WTC11 (cell line): ENCODE data around the gene ZFP36L2. TPM values are rescaled to one million over a fixed set of nuclear protein-coding genes. Genes with fewer than 3 reads are reported as not detected.

Experiments
- ATAC-seq: fragments of 200-7000 bp; cut with Tn5 transposase; 2 replicates; pipeline ENCODE4 v1.10.0; 2021; ENCODE audit warnings: mild to moderate bottlenecking, moderate library complexity
- CTCF ChIA-PET: fragments of 300-600 bp; sonication (Branson Sonifier 250); formaldehyde crosslinking; loops from one replicate; lab custom pipeline; 2021; ENCODE audit warnings: antibody characterized with exemption; lab: Charles Lee
- POLR2A ChIA-PET: fragments of 350-600 bp; sonication (Branson Sonifier 250); formaldehyde crosslinking; loops from one replicate; lab custom pipeline; 2021; ENCODE audit warnings: antibody characterized with exemption; lab: Charles Lee
- DNase-seq: peaks from one replicate; pipeline ENCODE4 v3.0.0; 2021; ENCODE audit warnings: low spot score
- H3K27ac Mint-ChIP-seq: 2 replicates; pipeline ENCODE4 v1.8.0; 2021; ENCODE audit warnings: mixed read lengths
- H3K27me3 Mint-ChIP-seq: 2 replicates; pipeline ENCODE4 v1.8.0; 2021; ENCODE audit warnings: low read depth, mild to moderate bottlenecking, moderate library complexity, mixed read lengths
- H3K36me3 Mint-ChIP-seq: 2 replicates; pipeline ENCODE4 v1.8.0; 2021; ENCODE audit warnings: mixed read lengths
- H3K4me1 Mint-ChIP-seq: 2 replicates; pipeline ENCODE4 v1.8.0; 2022; ENCODE audit warnings: mixed read lengths
- H3K4me3 Mint-ChIP-seq: 2 replicates; pipeline ENCODE4 v1.8.0; 2021; ENCODE audit warnings: mild to moderate bottlenecking, moderate library complexity, mixed read lengths
- H3K9me3 Mint-ChIP-seq: 2 replicates; pipeline ENCODE4 v1.8.0; 2021; ENCODE audit warnings: mixed read lengths
- FOXK1 ChIP-seq: sonication (generic); formaldehyde crosslinking; IDR thresholded peaks from 2 replicates; pipeline ENCODE4 v1.8.0; 2022; ENCODE audit warnings: mild to moderate bottlenecking, moderate library complexity, missing genetic modification reagents
- GTF2I ChIP-seq: fragments of 250-450 bp; sonication (Bioruptor Pico); conservative IDR thresholded peaks from 2 replicates; pipeline ENCODE4 v1.4.0; 2021; ENCODE audit warnings: mild to moderate bottlenecking
- IRF2 ChIP-seq: sonication (generic); formaldehyde crosslinking; IDR thresholded peaks from 2 replicates; pipeline ENCODE4 v1.8.0; 2022; ENCODE audit warnings: low read depth, missing genetic modification reagents, borderline replicate concordance
- JUN ChIP-seq: sonication (generic); formaldehyde crosslinking; IDR thresholded peaks from 2 replicates; pipeline ENCODE4 v1.8.0; 2023; ENCODE audit warnings: mild to moderate bottlenecking, missing genetic modification reagents
- KAT7 ChIP-seq: sonication (generic); formaldehyde crosslinking; IDR thresholded peaks from 2 replicates; pipeline ENCODE4 v1.8.1; 2023; ENCODE audit warnings: missing genetic modification reagents, mild to moderate bottlenecking, borderline replicate concordance
- NFATC4 ChIP-seq: fragments of 250-450 bp; sonication (Bioruptor Pico); IDR thresholded peaks from 2 replicates; pipeline ENCODE4 v1.9.0; 2021; ENCODE audit warnings: mild to moderate bottlenecking
- NFE2L1 ChIP-seq: sonication (generic); formaldehyde crosslinking; IDR thresholded peaks from 2 replicates; pipeline ENCODE4 v1.8.1; 2023; ENCODE audit warnings: missing genetic modification reagents
- OVOL2 ChIP-seq: fragments of 250-450 bp; sonication (Bioruptor Pico); IDR thresholded peaks from 2 replicates; pipeline ENCODE4 v1.9.0; 2021; ENCODE audit warnings: mild to moderate bottlenecking, borderline replicate concordance
- PREB ChIP-seq: sonication (generic); formaldehyde crosslinking; IDR thresholded peaks from 2 replicates; pipeline ENCODE4 v1.8.1; 2022; ENCODE audit warnings: mild to moderate bottlenecking, missing genetic modification reagents, moderate library complexity, borderline replicate concordance
- RORB ChIP-seq: fragments of 250-450 bp; sonication (Bioruptor Pico); IDR thresholded peaks from 2 replicates; pipeline ENCODE4 v1.9.0; 2021; ENCODE audit warnings: mild to moderate bottlenecking
- SMAD4 ChIP-seq: sonication (generic); formaldehyde crosslinking; IDR thresholded peaks from 2 replicates; pipeline ENCODE4 v1.8.0; 2022; ENCODE audit warnings: mild to moderate bottlenecking, missing genetic modification reagents
- SOX15 ChIP-seq: fragments of 250-450 bp; sonication (Bioruptor Pico); IDR thresholded peaks from 2 replicates; pipeline ENCODE4 v1.9.0; 2021; ENCODE audit warnings: mild to moderate bottlenecking
- USF2 ChIP-seq: sonication (generic); formaldehyde crosslinking; IDR thresholded peaks from 2 replicates; pipeline ENCODE4 v1.8.1; 2023; ENCODE audit warnings: mild to moderate bottlenecking, missing genetic modification reagents, moderate library complexity
- ZNF416 ChIP-seq: fragments of 250-450 bp; sonication (Bioruptor Pico); IDR thresholded peaks from 2 replicates; pipeline ENCODE4 v1.9.0; 2021; ENCODE audit warnings: mild to moderate bottlenecking, inconsistent platforms
- ZNF423 ChIP-seq: fragments of 250-450 bp; sonication (Bioruptor Pico); IDR thresholded peaks from 2 replicates; pipeline ENCODE4 v2.1.2; 2022; ENCODE audit warnings: mild to moderate bottlenecking, moderate library complexity
- ZNF671 ChIP-seq: fragments of 250-450 bp; sonication (Bioruptor Pico); IDR thresholded peaks from 2 replicates; pipeline ENCODE4 v1.8.0; 2021; ENCODE audit warnings: mild to moderate bottlenecking
- total RNA-seq: library from RNA; stranded (reverse); gene quantifications from 3 replicates; pipeline ENCODE4 v1.2.3, GENCODE V29; 2021
- TF ChIP-seq, protein P1 (sequence below): sonication (generic); formaldehyde crosslinking; IDR thresholded peaks from 2 replicates; pipeline ENCODE4 v1.8.1; 2022; ENCODE audit warnings: low read depth, mild to moderate bottlenecking, moderate library complexity, missing genetic modification reagents, borderline replicate concordance
- TF ChIP-seq, protein P2 (sequence below): sonication (generic); formaldehyde crosslinking; IDR thresholded peaks from 2 replicates; pipeline ENCODE4 v1.8.0; 2022; ENCODE audit warnings: missing genetic modification reagents
- TF ChIP-seq, protein P3 (sequence below): fragments of 250-450 bp; sonication (Bioruptor Pico); IDR thresholded peaks from 2 replicates; pipeline ENCODE4 v1.9.0; 2021; ENCODE audit warnings: mild to moderate bottlenecking, borderline replicate concordance
- TF ChIP-seq, protein P4 (sequence below): sonication (generic); formaldehyde crosslinking; IDR thresholded peaks from 2 replicates; pipeline ENCODE4 v1.8.1; 2023; ENCODE audit warnings: mild to moderate bottlenecking, missing genetic modification reagents, borderline replicate concordance

The ZFP36L2 gene
- total RNA-seq, 1 experiment from 2014 or later: 50.4 TPM

DNA sequence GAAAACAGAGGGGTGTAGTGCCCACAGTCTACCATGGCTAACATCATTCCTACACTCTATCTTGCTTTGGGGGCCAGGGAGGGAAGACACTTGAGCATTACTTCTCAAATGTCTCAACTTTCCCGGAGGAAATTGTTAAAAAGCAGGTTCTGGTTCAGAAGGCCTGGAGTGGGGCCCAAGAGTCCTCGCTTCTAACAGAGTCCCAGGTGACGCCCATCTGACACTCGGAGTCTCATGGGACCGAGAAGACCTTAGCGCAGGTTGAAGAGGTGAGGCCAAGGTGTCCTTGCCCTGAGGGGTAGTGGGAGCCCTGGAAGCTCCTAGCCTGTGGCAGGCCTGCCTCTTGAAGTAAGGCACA, 40.1 kb downstream of the ZFP36L2 start:
- POLR2A ChIA-PET: no interaction called here
- H3K36me3 Mint-ChIP-seq: no peaks in the 10 kb centered on the region
- no peak for ATAC-seq
- no peak overlapping the region for H3K4me3 Mint-ChIP-seq
- no peaks in the 10 kb centered on the region for H3K27me3 Mint-ChIP-seq
- TF ChIP-seq GTF2I (CRISPR knock-in tag) (no peak), ZNF671 (CRISPR knock-in tag) (no peak), KAT7 (no peak), NFE2L1 (CRISPR knock-in tag) (no peak), OVOL2 (CRISPR knock-in tag) (no peak), SOX15 (CRISPR knock-in tag) (no peak), ZNF423 (CRISPR knock-in tag) (no peak), SMAD4 (no peak), RORB (CRISPR knock-in tag) (no peak), USF2 (CRISPR knock-in tag) (no peak), PREB (no peak)
- TF ChIP-seq, protein P1, sequence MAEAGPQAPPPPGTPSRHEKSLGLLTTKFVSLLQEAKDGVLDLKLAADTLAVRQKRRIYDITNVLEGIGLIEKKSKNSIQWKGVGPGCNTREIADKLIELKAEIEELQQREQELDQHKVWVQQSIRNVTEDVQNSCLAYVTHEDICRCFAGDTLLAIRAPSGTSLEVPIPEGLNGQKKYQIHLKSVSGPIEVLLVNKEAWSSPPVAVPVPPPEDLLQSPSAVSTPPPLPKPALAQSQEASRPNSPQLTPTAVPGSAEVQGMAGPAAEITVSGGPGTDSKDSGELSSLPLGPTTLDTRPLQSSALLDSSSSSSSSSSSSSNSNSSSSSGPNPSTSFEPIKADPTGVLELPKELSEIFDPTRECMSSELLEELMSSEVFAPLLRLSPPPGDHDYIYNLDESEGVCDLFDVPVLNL (CRISPR knock-in tag): no peak
- TF ChIP-seq, protein P2, sequence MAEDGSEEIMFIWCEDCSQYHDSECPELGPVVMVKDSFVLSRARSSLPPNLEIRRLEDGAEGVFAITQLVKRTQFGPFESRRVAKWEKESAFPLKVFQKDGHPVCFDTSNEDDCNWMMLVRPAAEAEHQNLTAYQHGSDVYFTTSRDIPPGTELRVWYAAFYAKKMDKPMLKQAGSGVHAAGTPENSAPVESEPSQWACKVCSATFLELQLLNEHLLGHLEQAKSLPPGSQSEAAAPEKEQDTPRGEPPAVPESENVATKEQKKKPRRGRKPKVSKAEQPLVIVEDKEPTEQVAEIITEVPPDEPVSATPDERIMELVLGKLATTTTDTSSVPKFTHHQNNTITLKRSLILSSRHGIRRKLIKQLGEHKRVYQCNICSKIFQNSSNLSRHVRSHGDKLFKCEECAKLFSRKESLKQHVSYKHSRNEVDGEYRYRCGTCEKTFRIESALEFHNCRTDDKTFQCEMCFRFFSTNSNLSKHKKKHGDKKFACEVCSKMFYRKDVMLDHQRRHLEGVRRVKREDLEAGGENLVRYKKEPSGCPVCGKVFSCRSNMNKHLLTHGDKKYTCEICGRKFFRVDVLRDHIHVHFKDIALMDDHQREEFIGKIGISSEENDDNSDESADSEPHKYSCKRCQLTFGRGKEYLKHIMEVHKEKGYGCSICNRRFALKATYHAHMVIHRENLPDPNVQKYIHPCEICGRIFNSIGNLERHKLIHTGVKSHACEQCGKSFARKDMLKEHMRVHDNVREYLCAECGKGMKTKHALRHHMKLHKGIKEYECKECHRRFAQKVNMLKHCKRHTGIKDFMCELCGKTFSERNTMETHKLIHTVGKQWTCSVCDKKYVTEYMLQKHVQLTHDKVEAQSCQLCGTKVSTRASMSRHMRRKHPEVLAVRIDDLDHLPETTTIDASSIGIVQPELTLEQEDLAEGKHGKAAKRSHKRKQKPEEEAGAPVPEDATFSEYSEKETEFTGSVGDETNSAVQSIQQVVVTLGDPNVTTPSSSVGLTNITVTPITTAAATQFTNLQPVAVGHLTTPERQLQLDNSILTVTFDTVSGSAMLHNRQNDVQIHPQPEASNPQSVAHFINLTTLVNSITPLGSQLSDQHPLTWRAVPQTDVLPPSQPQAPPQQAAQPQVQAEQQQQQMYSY (CRISPR knock-in tag): no peak
- no peak for DNase-seq
- CTCF ChIA-PET: interaction anchor here (0.7 to 2.8 kb wide), 3 partner anchors 17 to 42 kb away, joined by 3 to 15 read pairs (median 13); partner anchors contain the start of gene ZFP36L2
- no peak overlapping the region for H3K27ac Mint-ChIP-seq
- H3K9me3 Mint-ChIP-seq: no peaks in the 10 kb centered on the region
- peaks cover 56% of the 10 kb centered on the region for H3K4me1 Mint-ChIP-seq

- CTCF ChIA-PET: interaction anchor here (2.8 kb wide), 1 partner anchor 15 kb away, joined by 13 read pairs; no protein-coding TSS in a partner anchor
- no peaks in the 10 kb centered on the region for H3K36me3 Mint-ChIP-seq
- ATAC-seq: no peak
- peaks cover 67% of the 10 kb centered on the region for H3K4me1 Mint-ChIP-seq
- TF ChIP-seq GTF2I (CRISPR knock-in tag): no peak
- TF ChIP-seq, protein P3, sequence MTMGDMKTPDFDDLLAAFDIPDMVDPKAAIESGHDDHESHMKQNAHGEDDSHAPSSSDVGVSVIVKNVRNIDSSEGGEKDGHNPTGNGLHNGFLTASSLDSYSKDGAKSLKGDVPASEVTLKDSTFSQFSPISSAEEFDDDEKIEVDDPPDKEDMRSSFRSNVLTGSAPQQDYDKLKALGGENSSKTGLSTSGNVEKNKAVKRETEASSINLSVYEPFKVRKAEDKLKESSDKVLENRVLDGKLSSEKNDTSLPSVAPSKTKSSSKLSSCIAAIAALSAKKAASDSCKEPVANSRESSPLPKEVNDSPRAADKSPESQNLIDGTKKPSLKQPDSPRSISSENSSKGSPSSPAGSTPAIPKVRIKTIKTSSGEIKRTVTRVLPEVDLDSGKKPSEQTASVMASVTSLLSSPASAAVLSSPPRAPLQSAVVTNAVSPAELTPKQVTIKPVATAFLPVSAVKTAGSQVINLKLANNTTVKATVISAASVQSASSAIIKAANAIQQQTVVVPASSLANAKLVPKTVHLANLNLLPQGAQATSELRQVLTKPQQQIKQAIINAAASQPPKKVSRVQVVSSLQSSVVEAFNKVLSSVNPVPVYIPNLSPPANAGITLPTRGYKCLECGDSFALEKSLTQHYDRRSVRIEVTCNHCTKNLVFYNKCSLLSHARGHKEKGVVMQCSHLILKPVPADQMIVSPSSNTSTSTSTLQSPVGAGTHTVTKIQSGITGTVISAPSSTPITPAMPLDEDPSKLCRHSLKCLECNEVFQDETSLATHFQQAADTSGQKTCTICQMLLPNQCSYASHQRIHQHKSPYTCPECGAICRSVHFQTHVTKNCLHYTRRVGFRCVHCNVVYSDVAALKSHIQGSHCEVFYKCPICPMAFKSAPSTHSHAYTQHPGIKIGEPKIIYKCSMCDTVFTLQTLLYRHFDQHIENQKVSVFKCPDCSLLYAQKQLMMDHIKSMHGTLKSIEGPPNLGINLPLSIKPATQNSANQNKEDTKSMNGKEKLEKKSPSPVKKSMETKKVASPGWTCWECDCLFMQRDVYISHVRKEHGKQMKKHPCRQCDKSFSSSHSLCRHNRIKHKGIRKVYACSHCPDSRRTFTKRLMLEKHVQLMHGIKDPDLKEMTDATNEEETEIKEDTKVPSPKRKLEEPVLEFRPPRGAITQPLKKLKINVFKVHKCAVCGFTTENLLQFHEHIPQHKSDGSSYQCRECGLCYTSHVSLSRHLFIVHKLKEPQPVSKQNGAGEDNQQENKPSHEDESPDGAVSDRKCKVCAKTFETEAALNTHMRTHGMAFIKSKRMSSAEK: no peak
- no peak for TF ChIP-seq JUN (CRISPR knock-in tag)
- TF ChIP-seq IRF2 (CRISPR knock-in tag): no peak
- no peak for TF ChIP-seq NFATC4 (CRISPR knock-in tag)
- no peak for TF ChIP-seq FOXK1
- TF ChIP-seq, protein P4, sequence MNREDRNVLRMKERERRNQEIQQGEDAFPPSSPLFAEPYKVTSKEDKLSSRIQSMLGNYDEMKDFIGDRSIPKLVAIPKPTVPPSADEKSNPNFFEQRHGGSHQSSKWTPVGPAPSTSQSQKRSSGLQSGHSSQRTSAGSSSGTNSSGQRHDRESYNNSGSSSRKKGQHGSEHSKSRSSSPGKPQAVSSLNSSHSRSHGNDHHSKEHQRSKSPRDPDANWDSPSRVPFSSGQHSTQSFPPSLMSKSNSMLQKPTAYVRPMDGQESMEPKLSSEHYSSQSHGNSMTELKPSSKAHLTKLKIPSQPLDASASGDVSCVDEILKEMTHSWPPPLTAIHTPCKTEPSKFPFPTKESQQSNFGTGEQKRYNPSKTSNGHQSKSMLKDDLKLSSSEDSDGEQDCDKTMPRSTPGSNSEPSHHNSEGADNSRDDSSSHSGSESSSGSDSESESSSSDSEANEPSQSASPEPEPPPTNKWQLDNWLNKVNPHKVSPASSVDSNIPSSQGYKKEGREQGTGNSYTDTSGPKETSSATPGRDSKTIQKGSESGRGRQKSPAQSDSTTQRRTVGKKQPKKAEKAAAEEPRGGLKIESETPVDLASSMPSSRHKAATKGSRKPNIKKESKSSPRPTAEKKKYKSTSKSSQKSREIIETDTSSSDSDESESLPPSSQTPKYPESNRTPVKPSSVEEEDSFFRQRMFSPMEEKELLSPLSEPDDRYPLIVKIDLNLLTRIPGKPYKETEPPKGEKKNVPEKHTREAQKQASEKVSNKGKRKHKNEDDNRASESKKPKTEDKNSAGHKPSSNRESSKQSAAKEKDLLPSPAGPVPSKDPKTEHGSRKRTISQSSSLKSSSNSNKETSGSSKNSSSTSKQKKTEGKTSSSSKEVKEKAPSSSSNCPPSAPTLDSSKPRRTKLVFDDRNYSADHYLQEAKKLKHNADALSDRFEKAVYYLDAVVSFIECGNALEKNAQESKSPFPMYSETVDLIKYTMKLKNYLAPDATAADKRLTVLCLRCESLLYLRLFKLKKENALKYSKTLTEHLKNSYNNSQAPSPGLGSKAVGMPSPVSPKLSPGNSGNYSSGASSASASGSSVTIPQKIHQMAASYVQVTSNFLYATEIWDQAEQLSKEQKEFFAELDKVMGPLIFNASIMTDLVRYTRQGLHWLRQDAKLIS (CRISPR knock-in tag): no peak
- no peak for TF ChIP-seq ZNF416 (CRISPR knock-in tag)
- TF ChIP-seq, all 79 proteins: peak for 0
- no peaks in the 10 kb centered on the region for H3K27me3 Mint-ChIP-seq
- DNase-seq: no peak
- POLR2A ChIA-PET: no interaction called here
- H3K4me3 Mint-ChIP-seq: no peak overlapping the region
- H3K9me3 Mint-ChIP-seq: no peaks in the 10 kb centered on the region
- peak overlapping the region; percentile 53; the same call in 1 of the 2 replicates for H3K27ac Mint-ChIP-seq
These were observed 41.3 kb downstream of the ZFP36L2 start for GRCh38 chr2:43185146-43185545.
